ENCODE data around the gene UBR3. TPM values are rescaled to one million over a fixed set of nuclear protein-coding genes. Genes with fewer than 3 reads are reported as not detected.

The UBR3 gene
- total RNA-seq, 2 experiments from 2014 or later = 11.6 to 21.0 TPM

- no peak overlapping the region for H3K27ac ChIP-seq (ENCODE audit: low read depth, low read length, poor library complexity, severe bottlenecking)
- no peak overlapping the region for H3K4me2 ChIP-seq (ENCODE audit: low read length)
- no peaks in the 10 kb centered on the region for H4K20me1 ChIP-seq (ENCODE audit: insufficient read depth, low read length)
- H3K36me3 ChIP-seq (ENCODE audit: insufficient read depth, low read length) = no peaks in the 10 kb centered on the region
- no peak overlapping the region for H2AFZ ChIP-seq (ENCODE audit: low read length)
- H3K9me2 ChIP-seq (ENCODE audit: insufficient read depth, low read length) = no peaks in the 10 kb centered on the region
- H3K4me1 ChIP-seq (ENCODE audit: insufficient read depth, low read length, poor library complexity, severe bottlenecking) = no peaks in the 10 kb centered on the region
- BruUV-seq (replicated peaks) = no TSS peak
- POLR2A ChIA-PET = no interaction called here
- CTCF ChIA-PET (ENCODE audit: unreplicated experiment) = interaction anchor here (0.6 kb wide), 1 partner anchor 881 kb away, joined by 6 read pairs; no protein-coding TSS in a partner anchor
- no peak overlapping the region for H3K4me3 ChIP-seq (ENCODE audit: low read depth, low read length, poor library complexity, severe bottlenecking)
- DNase-seq (ENCODE audit: low spot score) = no peak
- intact Hi-C loops (cut with micrococcal nuclease; ENCODE audit: unreplicated experiment) = no loop called here
- H3K9me3 ChIP-seq (ENCODE audit: low read length) = peaks cover 8% of the 10 kb centered on the region; the same call in 1 of the 2 replicates
- TF ChIP-seq CTCF (conservative IDR thresholded peaks at IDR 0.05; ENCODE audit: low read length) (no peak), EZH2phosphoT487 (IDR thresholded peaks at IDR 0.05; ENCODE audit: borderline replicate concordance, low read depth, low read length) (no peak)
- H3K79me2 ChIP-seq (ENCODE audit: insufficient read depth, low read depth, low read length) = no peaks in the 10 kb centered on the region
These were observed 153.4 kb downstream of the UBR3 start for GRCh38 chr2:169980643-169981042.

- no peaks in the 10 kb centered on the region for H3K4me1 ChIP-seq (ENCODE audit: insufficient read depth, low read length, poor library complexity, severe bottlenecking)
- H3K9me2 ChIP-seq (ENCODE audit: insufficient read depth, low read length) = no peaks in the 10 kb centered on the region
- BruUV-seq (replicated peaks) = no TSS peak
- H2AFZ ChIP-seq (ENCODE audit: low read length) = no peak overlapping the region
- H3K27ac ChIP-seq (ENCODE audit: low read depth, low read length, poor library complexity, severe bottlenecking) = no peak overlapping the region
- no peak for DNase-seq (ENCODE audit: low spot score)
- H3K4me3 ChIP-seq (ENCODE audit: low read depth, low read length, poor library complexity, severe bottlenecking) = no peak overlapping the region
- no peak for TF ChIP-seq CTCF (conservative IDR thresholded peaks at IDR 0.05; ENCODE audit: low read length)
- no peak for TF ChIP-seq EZH2phosphoT487 (IDR thresholded peaks at IDR 0.05; ENCODE audit: borderline replicate concordance, low read depth, low read length)
- H3K9me3 ChIP-seq (ENCODE audit: low read length) = no peaks in the 10 kb centered on the region
- no peaks in the 10 kb centered on the region for H3K79me2 ChIP-seq (ENCODE audit: insufficient read depth, low read depth, low read length)
- intact Hi-C loops (cut with micrococcal nuclease; ENCODE audit: unreplicated experiment) = no loop called here
- no peaks in the 10 kb centered on the region for H4K20me1 ChIP-seq (ENCODE audit: insufficient read depth, low read length)
- no peak overlapping the region for H3K4me2 ChIP-seq (ENCODE audit: low read length)
- ChIA-PET CTCF (ENCODE audit: unreplicated experiment) (no interaction called here), POLR2A (no interaction called here)
- H3K36me3 ChIP-seq (ENCODE audit: insufficient read depth, low read length) = no peaks in the 10 kb centered on the region
These were observed 155.7 kb downstream of the UBR3 start for GRCh38 chr2:169982929-169983328.

GRCh38 chr2:169983506-169983905 is 156.3 kb downstream of the UBR3 start:
- CTCF ChIA-PET (ENCODE audit: unreplicated experiment) = no interaction called here
- Histone ChIP-seq H3K4me1 (ENCODE audit: insufficient read depth, low read length, poor library complexity, severe bottlenecking) (no peaks in the 10 kb centered on the region), H2AFZ (ENCODE audit: low read length) (no peak overlapping the region), H3K4me3 (ENCODE audit: low read depth, low read length, poor library complexity, severe bottlenecking) (no peak overlapping the region), H3K79me2 (ENCODE audit: insufficient read depth, low read depth, low read length) (no peaks in the 10 kb centered on the region), H3K4me2 (ENCODE audit: low read length) (no peak overlapping the region), H4K20me1 (ENCODE audit: insufficient read depth, low read length) (no peaks in the 10 kb centered on the region), H3K9me3 (ENCODE audit: low read length) (no peaks in the 10 kb centered on the region), H3K36me3 (ENCODE audit: insufficient read depth, low read length) (no peaks in the 10 kb centered on the region), H3K27ac (ENCODE audit: low read depth, low read length, poor library complexity, severe bottlenecking) (no peak overlapping the region), H3K9me2 (ENCODE audit: insufficient read depth, low read length) (no peaks in the 10 kb centered on the region)
- TF ChIP-seq CTCF (conservative IDR thresholded peaks at IDR 0.05; ENCODE audit: low read length) (no peak), EZH2phosphoT487 (IDR thresholded peaks at IDR 0.05; ENCODE audit: borderline replicate concordance, low read depth, low read length) (no peak)
- BruUV-seq (replicated peaks) = no TSS peak
- intact Hi-C loops (cut with micrococcal nuclease; ENCODE audit: unreplicated experiment) = no loop called here
- POLR2A ChIA-PET = no interaction called here
- no peak for DNase-seq (ENCODE audit: low spot score)

Measured in OCI-LY7 (cell line).